Caco-2 (cell line): ENCODE data around the gene GLP2R. TPM values are rescaled to one million over a fixed set of nuclear protein-coding genes. Genes with fewer than 3 reads are reported as not detected.

Experiments used
- BruUV-seq: library from RNA; stranded (reverse); fragments of 400-500 nt; replicated peaks from 2 replicates; lab custom pipeline; 2021; lab: Mats Ljungman, UMichigan
- CTCF ChIA-PET: fragments of 300-600 bp; sonication (Branson Sonifier 250); formaldehyde crosslinking; loops from one replicate; lab custom pipeline; 2022; ENCODE audit warnings: antibody characterized with exemption; lab: Charles Lee
- POLR2A ChIA-PET: fragments of 300-600 bp; sonication (Branson Sonifier 250); formaldehyde crosslinking; loops from one replicate; lab custom pipeline; 2022; ENCODE audit warnings: antibody characterized with exemption; lab: Charles Lee
- DNase-seq, 2 experiments: peaks; one replicate each; pipeline versions ENCODE4 v3.0.0 to v3.0.0-alpha.2; 2020 to 2022
- H3K27me3 ChIP-seq: replicated peaks from 2 replicates; pipeline ENCODE4 v1.6.0; 2011; ENCODE audit warnings: low read length; ENCODE audit not compliant: control insufficient read depth, insufficient read depth
- H3K36me3 ChIP-seq: 2 replicates; pipeline ENCODE4 v1.5.1; 2011; ENCODE audit warnings: low read length; ENCODE audit not compliant: control insufficient read depth, insufficient read depth
- H3K4me1 ChIP-seq: fragments of 250-450 bp; sonication (Bioruptor Pico); 2 replicates; pipeline ENCODE4 v1.5.1; 2020; ENCODE audit warnings: mild to moderate bottlenecking
- H3K4me3 ChIP-seq: 2 replicates; pipeline ENCODE4 v1.5.1; 2011; ENCODE audit warnings: low read depth, mild to moderate bottlenecking, control low read depth, low read length
- H3K9me3 ChIP-seq: fragments of 250-450 bp; sonication (Bioruptor Pico); 2 replicates; pipeline ENCODE4 v1.5.1; 2020; ENCODE audit warnings: mild to moderate bottlenecking, moderate library complexity
- H3K27ac Mint-ChIP-seq: one replicate; pipeline ENCODE4 v1.8.0; 2022; ENCODE audit warnings: mixed read lengths; ENCODE audit not compliant: unreplicated experiment
- H3K27me3 Mint-ChIP-seq: one replicate; pipeline ENCODE4 v1.8.0; 2022; ENCODE audit warnings: mixed read lengths; ENCODE audit not compliant: insufficient read depth, unreplicated experiment
- H3K36me3 Mint-ChIP-seq: one replicate; pipeline ENCODE4 v1.8.0; 2022; ENCODE audit warnings: mild to moderate bottlenecking, mixed read lengths; ENCODE audit not compliant: insufficient read depth, unreplicated experiment
- H3K4me1 Mint-ChIP-seq: one replicate; pipeline ENCODE4 v1.8.0; 2022; ENCODE audit warnings: low read depth, mixed read lengths; ENCODE audit not compliant: unreplicated experiment
- H3K4me3 Mint-ChIP-seq: one replicate; pipeline ENCODE4 v1.8.0; 2022; ENCODE audit warnings: mild to moderate bottlenecking, moderate library complexity, mixed read lengths; ENCODE audit not compliant: unreplicated experiment
- H3K9me3 Mint-ChIP-seq: one replicate; pipeline ENCODE4 v1.8.0; 2022; ENCODE audit warnings: mixed read lengths; ENCODE audit not compliant: unreplicated experiment
- CTCF ChIP-seq, 2 experiments: fragments of 200-600 bp in 1 of 2; IDR thresholded peaks; 1 replicate in 1 of 2; 2 replicates in 1 of 2; pipeline versions ENCODE4 v1.5.1 to v1.8.0; 2011 to 2022; ENCODE audit warnings: antibody characterized with exemption in 1 of 2, control low read depth in 1 of 2, inconsistent platforms in 1 of 2, low read depth in 1 of 2, low read length in 1 of 2, mild to moderate bottlenecking in 1 of 2, moderate library complexity in 1 of 2; ENCODE audit not compliant: insufficient read depth in 1 of 2, severe bottlenecking in 1 of 2, unreplicated experiment in 1 of 2
- intact Hi-C: fragments of 100-400 bp; cut with micrococcal nuclease; formaldehyde crosslinking; loops from one replicate; pipeline ENCODE4 v1.10.0; 2022; ENCODE audit not compliant: unreplicated experiment
- total RNA-seq: library from RNA; stranded (reverse); gene quantifications from 2 replicates; pipeline ENCODE4 v1.2.3, GENCODE V29; 2022

GLP2R gene
- total RNA-seq, 1 experiment from 2014 or later = not detected

- no peak for DNase-seq
- no TSS peak for BruUV-seq
- intact Hi-C loops = no loop called here
These were observed 57.7 kb downstream of the GLP2R start for GRCh38 chr17:9883451-9883850.

GRCh38 chr17:9886141-9886930 lies 60.6 kb downstream of the GLP2R start:
- no TSS peak for BruUV-seq
- CTCF ChIA-PET = no interaction called here
- H3K27ac Mint-ChIP-seq = no peak overlapping the region
- no peaks in the 10 kb centered on the region for H3K4me1 ChIP-seq
- no peak overlapping the region for H3K4me3 ChIP-seq
- TF ChIP-seq CTCF (IDR thresholded peaks at IDR 0.05; ENCODE audit: insufficient read depth in 1 of 2, low read depth in 1 of 2, low read length in 1 of 2, severe bottlenecking in 1 of 2, unreplicated experiment in 1 of 2) = no peak
- H3K27me3 ChIP-seq = no peaks in the 10 kb centered on the region
- H3K9me3 Mint-ChIP-seq = no peaks in the 10 kb centered on the region
- H3K36me3 ChIP-seq = no peaks in the 10 kb centered on the region
- no peaks in the 10 kb centered on the region for H3K27me3 Mint-ChIP-seq
- DNase-seq = no peak
- H3K36me3 Mint-ChIP-seq = no peaks in the 10 kb centered on the region
- POLR2A ChIA-PET = no interaction called here
- no peak overlapping the region for H3K4me3 Mint-ChIP-seq
- H3K9me3 ChIP-seq = no peaks in the 10 kb centered on the region
- H3K4me1 Mint-ChIP-seq = no peaks in the 10 kb centered on the region
- intact Hi-C loops = no loop called here

More at GRCh38 chr17:9883451-9883850, 57.7 kb downstream of the GLP2R start:
- no peaks in the 10 kb centered on the region for H3K36me3 Mint-ChIP-seq
- H3K36me3 ChIP-seq = no peaks in the 10 kb centered on the region
- H3K4me1 ChIP-seq = no peaks in the 10 kb centered on the region
- no peak for TF ChIP-seq CTCF (IDR thresholded peaks at IDR 0.05; ENCODE audit: insufficient read depth in 1 of 2, low read depth in 1 of 2, low read length in 1 of 2, severe bottlenecking in 1 of 2, unreplicated experiment in 1 of 2)
- no peaks in the 10 kb centered on the region for H3K27me3 ChIP-seq
- H3K4me3 ChIP-seq = no peak overlapping the region
- H3K9me3 ChIP-seq = no peaks in the 10 kb centered on the region
- POLR2A ChIA-PET = interaction anchor here (0.6 kb wide), 1 partner anchor 12 kb away, joined by 4 read pairs; no protein-coding TSS in a partner anchor
- H3K27ac Mint-ChIP-seq = no peak overlapping the region
- no peaks in the 10 kb centered on the region for H3K27me3 Mint-ChIP-seq
- H3K4me1 Mint-ChIP-seq = no peaks in the 10 kb centered on the region
- no peak overlapping the region for H3K4me3 Mint-ChIP-seq
- CTCF ChIA-PET = no interaction called here
- no peaks in the 10 kb centered on the region for H3K9me3 Mint-ChIP-seq

GRCh38 chr17:9887508-9887907 lies 61.8 kb downstream of the GLP2R start:
- CTCF ChIA-PET = no interaction called here

More at GRCh38 chr17:9887508-9887907, 61.8 kb downstream of the GLP2R start:
- no TSS peak for BruUV-seq
- Mint-ChIP-seq H3K27me3 (no peaks in the 10 kb centered on the region), H3K27ac (no peak overlapping the region), H3K4me3 (no peak overlapping the region), H3K4me1 (no peaks in the 10 kb centered on the region), H3K9me3 (no peaks in the 10 kb centered on the region), H3K36me3 (no peaks in the 10 kb centered on the region)
- POLR2A ChIA-PET = no interaction called here
- no peak overlapping the region for H3K4me3 ChIP-seq
- H3K36me3 ChIP-seq = no peaks in the 10 kb centered on the region
- no peaks in the 10 kb centered on the region for H3K9me3 ChIP-seq
- no peaks in the 10 kb centered on the region for H3K27me3 ChIP-seq
- TF ChIP-seq CTCF (IDR thresholded peaks at IDR 0.05; ENCODE audit: insufficient read depth in 1 of 2, low read depth in 1 of 2, low read length in 1 of 2, severe bottlenecking in 1 of 2, unreplicated experiment in 1 of 2) = no peak
- intact Hi-C loops = no loop called here
- no peak for DNase-seq
- H3K4me1 ChIP-seq = no peaks in the 10 kb centered on the region
